H54 (cell line): ENCODE data around the gene FRYL.
"Not testable (repeated sequence)": the region's sequence is repeated elsewhere in the genome, so short reads cannot be mapped to it uniquely, and the experiment has no call there.

ENCODE experiments used
- DNase-seq: peaks from one replicate; pipeline ENCODE4 v3.0.0; 2011; ENCODE audit warnings: low spot score, mixed read lengths; ENCODE audit not compliant: insufficient read length
- FAIRE-seq: peaks from 3 replicates; lab custom pipeline; 2011; peaks lifted over from hg19 to GRCh38; lab: Jason Lieb, UNC
- POLR2A ChIP-seq: IDR thresholded peaks from 2 replicates; pipeline ENCODE4 v1.6.1; 2011; ENCODE audit warnings: low read depth, mild to moderate bottlenecking, low read length

The FRYL gene

DNA sequence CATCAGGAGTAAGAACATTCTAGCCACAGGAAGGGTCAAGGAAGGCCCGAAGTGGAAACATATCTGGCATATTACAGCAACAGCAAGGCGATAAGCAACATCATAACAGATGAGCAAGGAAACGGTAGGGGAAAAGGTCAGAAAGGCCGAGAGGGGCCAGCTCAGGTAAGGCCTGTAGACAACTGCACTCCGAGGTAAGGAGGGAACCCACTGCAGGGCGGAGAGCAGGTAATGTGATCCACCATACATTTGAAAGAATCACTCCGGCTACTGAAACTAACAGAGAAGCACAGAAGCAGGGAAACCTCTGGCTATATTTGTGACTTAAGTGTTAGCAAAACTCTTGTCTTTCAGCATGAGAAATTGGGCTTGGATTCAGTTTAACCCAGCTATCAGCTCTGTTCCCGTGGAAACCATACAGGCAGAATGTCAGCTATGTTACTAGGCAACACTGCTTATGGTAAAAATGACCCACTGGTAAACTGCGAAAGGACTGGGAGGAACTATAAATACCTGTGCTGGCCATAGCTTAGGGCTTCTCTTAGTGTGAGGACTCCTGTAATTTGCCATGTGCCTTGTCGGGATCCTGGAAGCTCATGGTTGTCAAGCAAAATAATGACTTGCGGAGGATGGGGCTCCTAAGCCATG, 31.0 kb downstream of the FRYL start:
- TF ChIP-seq POLR2A, result no peak
- FAIRE-seq, result no peak

DNA sequence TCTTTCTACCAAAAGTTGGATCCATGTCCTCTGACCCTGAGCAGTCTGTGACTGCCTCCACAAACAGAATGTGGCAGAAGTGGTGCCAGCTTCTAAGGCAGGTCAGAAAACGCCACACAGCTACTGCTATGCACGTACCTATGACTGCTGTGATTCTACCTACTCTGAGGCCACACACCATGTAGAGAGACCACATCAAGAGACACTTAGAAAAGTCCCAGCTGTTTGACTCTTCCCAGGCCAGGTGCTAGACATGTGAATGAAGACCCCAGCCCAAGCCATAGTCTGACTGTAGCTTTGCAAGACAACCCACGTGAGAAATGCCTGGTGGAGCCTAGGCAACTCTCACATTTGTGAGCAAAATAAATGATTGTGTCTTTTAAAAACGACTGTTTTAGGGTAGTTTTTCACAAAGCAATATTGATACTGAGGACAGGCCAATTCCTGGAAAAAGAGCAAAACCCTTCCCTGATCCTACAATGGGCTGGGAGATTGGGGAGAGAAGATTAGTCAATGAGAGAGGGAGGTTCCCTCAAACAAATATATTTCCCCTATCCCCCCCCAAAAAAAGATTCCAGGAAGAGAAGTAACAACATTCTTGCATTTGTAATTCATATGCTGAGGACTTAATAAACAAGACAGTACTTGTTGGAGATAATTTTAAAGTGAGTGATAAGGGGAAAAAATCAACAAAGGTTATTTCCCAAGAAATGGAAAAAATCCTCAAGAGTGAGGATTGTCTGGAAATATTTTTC, 33.3 kb downstream of the FRYL start:
- no peak for TF ChIP-seq POLR2A
- no peak for FAIRE-seq
- DNase-seq, result no peak

More for the DNA sequence above, 31.0 kb downstream of the FRYL start:
- no peak for DNase-seq

DNA sequence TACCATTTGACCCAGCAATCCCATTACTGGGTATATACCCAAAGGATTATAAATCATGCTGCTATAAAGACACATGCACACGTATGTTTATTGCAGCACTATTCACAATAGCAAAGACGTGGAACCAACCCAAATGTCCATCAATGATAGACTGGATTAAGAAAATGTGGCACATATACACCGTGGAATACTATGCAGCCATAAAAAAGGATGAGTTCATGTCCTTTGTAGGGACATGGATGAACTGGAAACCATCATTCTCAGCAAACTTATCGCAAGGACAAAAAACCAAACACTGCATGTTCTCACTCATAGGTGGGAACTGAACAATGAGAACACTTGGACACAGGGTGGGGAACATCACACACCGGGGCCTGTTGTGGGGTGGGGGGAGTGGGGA, 34.9 kb downstream of the FRYL start:
- DNase-seq, FAIRE-seq: not testable (repeated sequence)

DNA sequence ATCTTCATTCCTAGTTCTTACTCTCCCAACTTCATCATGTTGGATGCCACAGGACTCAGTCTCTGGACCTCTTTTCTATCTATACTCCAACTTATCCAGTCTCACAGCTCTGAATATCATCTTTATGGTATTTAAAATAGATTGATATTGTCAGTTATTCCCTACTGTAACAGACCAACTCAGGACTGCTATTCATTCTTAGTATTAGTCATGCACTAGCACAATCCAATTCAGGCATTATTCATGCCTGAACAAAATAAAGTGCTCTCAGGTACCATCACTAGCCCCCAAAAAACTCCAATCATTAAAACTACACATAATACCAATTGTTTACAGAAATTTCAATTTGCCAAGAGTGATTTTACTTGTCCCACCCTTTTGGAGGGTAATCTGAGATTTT, 37.7 kb downstream of the FRYL start:
- no peak for TF ChIP-seq POLR2A

DNA sequence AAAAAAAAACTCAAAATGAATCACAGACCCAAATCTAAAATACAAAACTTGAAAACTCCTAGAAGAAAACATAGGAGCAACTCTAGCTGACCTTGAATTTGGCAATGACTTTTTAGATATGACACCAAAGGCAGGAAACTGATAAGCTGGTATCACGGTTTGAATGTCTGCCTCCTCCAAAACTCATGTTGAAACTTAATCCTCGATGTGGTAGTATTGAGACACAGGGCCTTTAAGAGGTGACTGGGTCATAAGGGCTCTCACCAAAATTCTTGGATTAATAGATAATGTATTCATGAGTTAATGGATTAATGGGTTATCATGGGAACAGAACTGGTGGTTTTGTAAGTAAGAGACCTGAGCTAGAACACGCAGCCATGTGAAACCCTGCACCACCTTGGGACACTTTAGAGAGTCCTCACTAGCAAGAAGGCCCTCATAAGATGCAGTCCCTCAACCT, 40.5 kb downstream of the FRYL start:
- DNase-seq (no peak), FAIRE-seq (no peak)
- TF ChIP-seq POLR2A, result no peak

More for the DNA sequence above, 37.7 kb downstream of the FRYL start:
- DNase-seq (no peak), FAIRE-seq (no peak)

DNA sequence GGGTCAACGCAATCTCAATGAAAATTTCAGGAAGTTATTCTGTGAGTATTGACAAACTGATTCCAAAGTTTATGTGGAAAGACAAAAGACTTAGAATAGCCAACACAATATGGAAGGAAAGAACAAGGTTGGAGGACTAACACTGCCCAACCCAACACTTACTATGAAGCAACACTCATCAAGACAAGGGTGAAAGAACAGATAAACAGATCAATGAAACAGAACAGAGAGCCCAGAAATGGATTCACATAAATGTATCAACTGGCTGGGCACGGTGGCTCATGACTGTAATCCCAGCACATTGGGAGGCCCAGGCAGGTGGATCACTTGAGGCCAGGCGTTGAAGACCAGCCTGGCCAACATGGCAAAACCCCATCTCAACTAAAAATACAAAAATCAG, 41.2 kb downstream of the FRYL start:
- TF ChIP-seq POLR2A, result no peak
- DNase-seq, result no peak
- FAIRE-seq, result no peak

DNA sequence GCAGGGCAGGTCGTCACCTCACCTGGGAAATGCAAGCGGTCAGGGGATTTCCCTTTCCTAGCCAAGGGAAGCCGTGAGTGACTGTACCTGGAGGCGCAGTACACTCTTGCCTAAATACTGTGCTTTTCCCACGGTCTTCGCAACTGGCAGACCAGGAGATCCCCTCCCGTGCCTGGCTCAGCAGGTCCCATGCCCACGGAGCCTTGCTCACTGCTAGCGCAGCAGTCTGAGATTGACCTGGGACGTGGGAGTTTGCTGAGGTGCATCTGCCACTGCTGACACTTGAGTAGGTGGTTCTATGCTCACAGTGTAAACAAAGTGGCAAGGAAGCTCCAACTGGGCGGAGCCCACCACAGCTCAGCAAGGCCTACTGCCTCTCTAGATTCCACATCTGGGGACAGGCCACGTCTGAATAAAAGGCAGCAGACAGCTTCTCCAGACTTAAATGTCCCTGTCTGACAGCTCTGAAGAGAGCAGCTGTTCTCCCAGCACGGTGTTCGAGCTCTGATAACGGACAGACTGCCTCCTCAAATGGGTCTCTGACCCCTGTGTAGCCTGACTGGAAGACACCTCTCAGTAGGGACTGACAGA, 51.1 kb downstream of the FRYL start:
- not testable (repeated sequence) for DNase-seq, FAIRE-seq

DNA sequence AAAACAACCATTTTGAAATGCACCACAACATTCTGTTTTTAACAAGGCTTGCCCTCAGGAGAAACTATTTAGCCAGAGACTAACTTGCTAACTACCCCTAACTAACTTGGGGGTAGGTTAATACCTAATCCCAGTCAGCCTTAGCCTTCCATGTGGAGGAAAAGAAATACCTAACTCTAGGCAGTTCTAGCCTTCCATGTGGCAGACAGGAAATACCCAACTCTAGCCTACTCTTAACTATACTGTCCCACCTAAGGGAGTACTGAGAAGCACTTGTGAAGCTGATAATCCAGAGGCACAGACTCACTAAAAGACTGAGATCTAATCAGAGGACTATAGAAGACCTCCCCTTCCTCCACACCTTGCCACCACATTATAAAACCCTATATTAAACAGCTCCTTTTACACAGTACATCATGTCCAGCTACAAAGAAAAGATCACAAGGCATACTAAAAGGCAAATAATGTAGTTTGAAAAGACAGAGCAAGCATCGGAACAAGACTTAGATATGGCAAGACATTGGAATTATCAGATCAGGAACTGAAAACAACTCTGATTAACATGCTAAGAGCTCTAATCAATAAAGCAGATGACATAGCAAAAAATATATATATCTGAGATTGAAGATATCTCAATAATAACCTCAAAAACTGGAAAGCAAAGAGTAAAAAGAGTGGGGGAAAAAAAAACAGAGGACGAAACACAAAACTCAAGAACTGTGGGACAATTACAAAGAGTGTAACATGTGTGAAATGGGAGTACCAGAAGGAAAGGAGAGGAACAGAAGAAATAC, 52.2 kb downstream of the FRYL start:
- no peak for TF ChIP-seq POLR2A
- DNase-seq (no peak), FAIRE-seq (no peak)

DNA sequence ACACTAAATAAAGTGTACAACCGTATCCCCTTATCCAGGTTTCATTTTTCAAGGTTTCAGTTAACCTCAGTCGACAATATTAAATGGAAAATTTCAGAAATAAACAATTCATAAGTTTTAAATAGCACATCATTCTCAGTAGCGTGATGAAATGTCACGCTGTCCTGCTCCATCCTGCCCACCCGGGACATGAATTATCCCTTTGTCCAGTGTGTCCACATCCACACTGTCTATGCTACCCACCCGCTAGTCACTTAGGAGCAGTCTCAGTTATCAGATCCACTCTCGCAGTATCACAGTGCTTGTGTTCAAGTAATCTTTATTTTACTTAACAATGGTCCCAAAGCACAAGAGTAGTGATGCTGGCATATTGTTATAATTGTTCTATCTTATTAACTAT, 54.7 kb downstream of the FRYL start:
- TF ChIP-seq POLR2A, result no peak
- FAIRE-seq (no peak), DNase-seq (no peak)

DNA sequence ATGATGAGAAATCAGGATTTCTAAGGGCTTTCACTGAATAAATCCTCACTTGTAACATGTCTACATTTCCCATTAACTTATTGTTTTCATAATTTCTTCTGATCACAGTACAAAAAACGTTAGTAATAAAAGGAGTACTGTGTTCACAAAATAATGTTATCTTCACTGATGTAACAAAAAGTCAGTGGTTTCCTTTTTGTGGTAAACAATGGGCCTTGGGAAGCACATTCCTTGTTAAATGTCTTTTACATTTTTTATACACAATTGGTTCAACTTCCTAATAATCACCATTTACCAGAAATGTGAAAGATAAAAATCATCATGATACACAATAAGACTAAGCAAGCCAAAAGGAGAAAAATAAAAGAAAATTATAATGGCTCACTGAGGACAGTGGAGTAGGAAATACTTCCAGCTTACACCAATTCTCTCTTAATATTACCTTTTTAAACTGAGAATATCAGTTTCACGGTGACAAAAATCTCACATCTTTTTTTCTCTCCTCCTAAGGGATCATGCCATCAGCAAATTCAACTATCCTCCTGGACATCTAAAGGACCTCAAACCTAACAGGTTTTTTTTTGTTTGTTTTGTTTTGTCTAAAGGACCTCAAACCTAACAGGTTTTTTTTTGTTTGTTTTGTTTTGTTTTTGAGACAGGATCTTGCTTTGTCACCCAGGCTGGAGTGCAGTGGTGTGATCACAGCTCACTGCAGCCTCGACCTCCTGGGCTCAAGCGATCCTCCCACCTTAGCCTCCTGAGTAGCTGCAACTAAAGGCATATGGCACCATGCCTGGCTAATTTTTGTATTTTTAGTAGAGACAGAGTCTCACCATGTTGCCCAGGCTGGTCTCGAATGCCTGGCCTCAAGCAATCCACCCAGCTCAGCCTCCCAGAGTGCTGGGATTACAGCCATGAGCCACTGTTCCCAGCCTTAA, 57.3 kb downstream of the FRYL start:
- DNase-seq (no peak), FAIRE-seq (no peak)
- no peak for TF ChIP-seq POLR2A

DNA sequence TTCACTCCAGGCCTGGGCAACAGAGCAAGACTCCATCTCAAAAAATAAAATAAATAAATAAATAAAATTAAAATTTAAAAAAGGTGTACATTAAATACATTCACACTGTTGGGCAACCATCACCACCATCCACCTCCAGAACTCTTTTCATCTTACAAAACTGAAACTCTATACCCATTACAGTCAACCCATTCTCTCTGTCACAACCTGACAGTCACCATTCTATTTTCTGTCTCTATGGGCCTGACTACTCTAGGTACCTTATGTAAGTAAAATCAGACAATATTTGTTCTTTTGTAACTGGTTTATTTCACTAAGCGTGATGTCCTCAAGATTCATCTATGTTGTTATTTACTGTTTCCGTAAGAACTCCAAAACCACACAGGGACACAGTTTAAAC, 59.6 kb downstream of the FRYL start:
- no peak for FAIRE-seq
- TF ChIP-seq POLR2A, result no peak
- DNase-seq, result no peak

DNA sequence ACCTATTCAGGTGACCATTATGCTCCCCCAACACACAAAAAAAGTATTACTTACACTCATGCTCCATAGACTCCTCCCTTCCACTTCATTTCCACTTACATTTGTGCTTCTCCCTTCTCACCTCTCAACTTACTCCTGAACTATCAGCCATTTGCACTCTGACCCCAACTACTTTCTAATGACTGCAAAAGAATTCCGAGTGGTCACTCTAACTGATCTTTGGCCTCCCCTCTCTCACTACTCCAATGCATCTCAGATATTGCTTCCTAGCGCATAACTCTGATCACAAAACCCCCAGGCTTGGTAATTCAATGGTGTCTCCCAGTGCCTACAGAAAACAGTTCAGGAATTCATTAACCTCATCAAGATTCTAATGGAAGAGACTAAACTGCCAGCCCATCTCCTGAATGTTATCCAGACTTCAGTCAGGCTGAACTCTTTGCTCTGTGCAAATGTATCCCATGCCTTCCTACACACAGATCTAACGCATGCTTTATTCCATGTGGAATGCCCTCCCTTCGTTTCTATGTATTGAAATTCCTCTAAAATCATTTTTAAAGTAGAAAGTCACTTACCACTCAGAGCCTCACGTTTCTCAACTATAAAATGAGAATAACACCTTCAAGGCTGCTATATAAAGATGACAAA, 61.1 kb downstream of the FRYL start:
- TF ChIP-seq POLR2A, result no peak
- FAIRE-seq, result no peak
- no peak for DNase-seq

DNA sequence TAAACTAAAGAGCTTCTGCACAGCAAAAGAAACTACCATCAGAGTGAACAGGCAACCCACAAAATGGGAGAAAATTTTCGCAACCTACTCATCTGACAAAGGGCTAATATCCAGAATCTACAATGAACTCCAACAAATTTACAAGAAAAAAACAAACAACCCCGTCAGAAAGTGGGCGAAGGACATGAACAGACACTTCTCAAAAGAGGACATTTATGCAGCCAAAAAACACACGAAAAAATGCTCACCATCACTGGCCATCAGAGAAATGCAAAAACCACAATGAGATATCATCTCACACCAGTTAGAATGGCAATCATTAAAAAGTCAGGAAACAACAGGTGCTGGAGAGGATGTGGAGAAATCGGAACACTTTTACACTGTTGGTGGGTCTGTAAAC, 63.8 kb downstream of the FRYL start:
- DNase-seq, FAIRE-seq: not testable (repeated sequence)
